Activated T-cell treated with anti-CD3 and anti-CD28 coated beads, Interleukin-2, amount 50 U/mL, for 24 hours (primary cell): ENCODE data around the gene RHBDL1.

Experiments used
- DNase-seq: peaks from one replicate; pipeline ENCODE4 v3.0.0-alpha.2; 2020
- H3K27ac Mint-ChIP-seq: 2 replicates; pipeline ENCODE4 v1.8.0; 2020; ENCODE audit warnings: mild to moderate bottlenecking, mixed read lengths
- H3K27me3 Mint-ChIP-seq: 2 replicates; pipeline ENCODE4 v1.8.0; 2020; ENCODE audit warnings: mixed read lengths
- H3K36me3 Mint-ChIP-seq: 2 replicates; pipeline ENCODE4 v1.8.0; 2020; ENCODE audit warnings: low read depth, mixed read lengths
- H3K4me1 Mint-ChIP-seq: 2 replicates; pipeline ENCODE4 v1.8.0; 2020; ENCODE audit warnings: low read depth, mixed read lengths
- H3K4me3 Mint-ChIP-seq: 2 replicates; pipeline ENCODE4 v1.8.0; 2020; ENCODE audit warnings: mild to moderate bottlenecking, moderate library complexity, mixed read lengths
- H3K9me3 Mint-ChIP-seq: 2 replicates; pipeline ENCODE4 v1.8.0; 2020; ENCODE audit warnings: mixed read lengths

Gene RHBDL1

GRCh38 chr16:644556-644955 is 30.9 kb upstream of the RHBDL1 start:
- Mint-ChIP-seq H3K27me3 (no peaks in the 10 kb centered on the region), H3K4me1 (peaks cover 29% of the 10 kb centered on the region), H3K4me3 (peak overlapping the region; percentile 83), H3K27ac (peak overlapping the region; percentile 59), H3K9me3 (no peaks in the 10 kb centered on the region), H3K36me3 (peaks cover 41% of the 10 kb centered on the region)
- no peak for DNase-seq

GRCh38 chr16:645852-646678 is 29.4 kb upstream of the RHBDL1 start:
- DNase-seq, result no peak
- H3K27me3 Mint-ChIP-seq, result no peaks in the 10 kb centered on the region
- no peaks in the 10 kb centered on the region for H3K9me3 Mint-ChIP-seq
- H3K4me3 Mint-ChIP-seq, result no peak overlapping the region
- peak overlapping the region; percentile 31 for H3K27ac Mint-ChIP-seq
- peaks cover 36% of the 10 kb centered on the region for H3K4me1 Mint-ChIP-seq
- peaks cover 47% of the 10 kb centered on the region for H3K36me3 Mint-ChIP-seq

- Mint-ChIP-seq H3K4me1 (peaks cover 36% of the 10 kb centered on the region), H3K9me3 (no peaks in the 10 kb centered on the region), H3K4me3 (peak overlapping the region; percentile 20), H3K36me3 (peaks cover 49% of the 10 kb centered on the region), H3K27me3 (no peaks in the 10 kb centered on the region), H3K27ac (peak overlapping the region; percentile 55)
- no peak for DNase-seq
These were observed 28.7 kb upstream of the RHBDL1 start for GRCh38 chr16:646679-647172.

GRCh38 chr16:647173-647902 is 28.1 kb upstream of the RHBDL1 start:
- Mint-ChIP-seq H3K4me1 (peaks cover 36% of the 10 kb centered on the region), H3K27me3 (no peaks in the 10 kb centered on the region)

GRCh38 chr16:648071-648780 is 27.2 kb upstream of the RHBDL1 start:
- DNase-seq, result peak; percentile 70
- H3K27me3 Mint-ChIP-seq, result no peaks in the 10 kb centered on the region

More at GRCh38 chr16:647173-647902, 28.1 kb upstream of the RHBDL1 start:
- Mint-ChIP-seq H3K4me3 (no peak overlapping the region), H3K9me3 (no peaks in the 10 kb centered on the region), H3K36me3 (peaks cover 54% of the 10 kb centered on the region), H3K27ac (peak overlapping the region; percentile 55)
- DNase-seq, result peak; percentile 34

GRCh38 chr16:648781-649589 is 26.5 kb upstream of the RHBDL1 start, which contains the start of gene WDR90:
TSS of gene WDR90 (plus strand) at chr16:649365. CDS start at chr16:649417, 52 bp downstream.
- H3K27ac Mint-ChIP-seq, result peak within 1 kb of the TSS; percentile 89
- peaks cover 61% of the 10 kb centered on the region for H3K36me3 Mint-ChIP-seq
- H3K27me3 Mint-ChIP-seq, result no peaks in the 10 kb centered on the region
- peak; percentile 95 for DNase-seq
- peak within 1 kb of the TSS; percentile 87 for H3K4me3 Mint-ChIP-seq
- peaks cover 27% of the 10 kb centered on the region for H3K4me1 Mint-ChIP-seq
- no peaks in the 10 kb centered on the region for H3K9me3 Mint-ChIP-seq

More at GRCh38 chr16:648071-648780, 27.2 kb upstream of the RHBDL1 start:
- Mint-ChIP-seq H3K36me3 (peaks cover 56% of the 10 kb centered on the region), H3K4me3 (peak overlapping the region; percentile 87), H3K4me1 (peaks cover 32% of the 10 kb centered on the region), H3K27ac (peak overlapping the region; percentile 89), H3K9me3 (no peaks in the 10 kb centered on the region)

- H3K27ac Mint-ChIP-seq, result peak overlapping the region; percentile 76
- H3K27me3 Mint-ChIP-seq, result no peaks in the 10 kb centered on the region
- peak; percentile 61 for DNase-seq
- H3K36me3 Mint-ChIP-seq, result peaks cover 57% of the 10 kb centered on the region
- H3K9me3 Mint-ChIP-seq, result no peaks in the 10 kb centered on the region
- H3K4me3 Mint-ChIP-seq, result peak overlapping the region; percentile 80
- peaks cover 20% of the 10 kb centered on the region for H3K4me1 Mint-ChIP-seq
These were observed 25.8 kb upstream of the RHBDL1 start for GRCh38 chr16:649631-650030.

GRCh38 chr16:651844-652243 is 23.6 kb upstream of the RHBDL1 start:
- no peak overlapping the region for H3K4me3 Mint-ChIP-seq
- DNase-seq, result no peak
- peaks cover 49% of the 10 kb centered on the region for H3K36me3 Mint-ChIP-seq
- H3K4me1 Mint-ChIP-seq, result peaks cover 17% of the 10 kb centered on the region
- no peak overlapping the region for H3K27ac Mint-ChIP-seq
- no peaks in the 10 kb centered on the region for H3K9me3 Mint-ChIP-seq
- H3K27me3 Mint-ChIP-seq, result no peaks in the 10 kb centered on the region

- no peak overlapping the region for H3K27ac Mint-ChIP-seq
- peaks cover 15% of the 10 kb centered on the region for H3K4me1 Mint-ChIP-seq
- no peak overlapping the region for H3K4me3 Mint-ChIP-seq
- no peaks in the 10 kb centered on the region for H3K9me3 Mint-ChIP-seq
- DNase-seq, result no peak
- peaks cover 43% of the 10 kb centered on the region for H3K36me3 Mint-ChIP-seq
- no peaks in the 10 kb centered on the region for H3K27me3 Mint-ChIP-seq
These were observed 22.8 kb upstream of the RHBDL1 start for GRCh38 chr16:652454-653305.

GRCh38 chr16:654034-654433 is 21.4 kb upstream of the RHBDL1 start:
- no peak overlapping the region for H3K4me3 Mint-ChIP-seq
- no peak overlapping the region for H3K27ac Mint-ChIP-seq
- H3K27me3 Mint-ChIP-seq, result no peaks in the 10 kb centered on the region
- no peak for DNase-seq
- H3K9me3 Mint-ChIP-seq, result no peaks in the 10 kb centered on the region
- peaks cover 9% of the 10 kb centered on the region for H3K4me1 Mint-ChIP-seq
- H3K36me3 Mint-ChIP-seq, result peaks cover 36% of the 10 kb centered on the region

GRCh38 chr16:657487-657886 is 18.0 kb upstream of the RHBDL1 start:
- peaks cover 5% of the 10 kb centered on the region for H3K4me1 Mint-ChIP-seq
- peaks cover 36% of the 10 kb centered on the region for H3K36me3 Mint-ChIP-seq
- H3K27ac Mint-ChIP-seq, result no peak overlapping the region
- H3K4me3 Mint-ChIP-seq, result no peak overlapping the region
- H3K27me3 Mint-ChIP-seq, result no peaks in the 10 kb centered on the region
- H3K9me3 Mint-ChIP-seq, result no peaks in the 10 kb centered on the region
- no peak for DNase-seq

- no peak for DNase-seq
- Mint-ChIP-seq H3K4me1 (peaks cover 5% of the 10 kb centered on the region), H3K27ac (no peak overlapping the region), H3K27me3 (no peaks in the 10 kb centered on the region), H3K9me3 (no peaks in the 10 kb centered on the region), H3K4me3 (no peak overlapping the region), H3K36me3 (peaks cover 38% of the 10 kb centered on the region)
These were observed 16.5 kb upstream of the RHBDL1 start for GRCh38 chr16:658679-659571.
